Limb (tissue), 2 donors: ENCODE data around the gene C2CD2L.
"Not testable (repeated sequence)": the region's sequence is repeated elsewhere in the genome, so short reads cannot be mapped to it uniquely, and the experiment has no call there.

Experiments used
- DNase-seq, 2 donors: peaks; one replicate each; pipeline ENCODE4 v3.0.0-alpha.2; 2016; ENCODE audit errors: extremely low spot score in 2 of 2

Gene C2CD2L

GRCh38 chr11:119149018-119149785 is 42.1 kb downstream of the C2CD2L start, which contains the start of gene ABCG4:
ABCG4 (plus strand) TSS chr11:119149052; CDS start chr11:119149966, 914 bp downstream.
- peak in 1 of 2 donors; percentile 65 for DNase-seq

- DNase-seq, result no peak
Measured at GRCh38 chr11:119149786-119150275, 42.7 kb downstream of the C2CD2L start.

DNA sequence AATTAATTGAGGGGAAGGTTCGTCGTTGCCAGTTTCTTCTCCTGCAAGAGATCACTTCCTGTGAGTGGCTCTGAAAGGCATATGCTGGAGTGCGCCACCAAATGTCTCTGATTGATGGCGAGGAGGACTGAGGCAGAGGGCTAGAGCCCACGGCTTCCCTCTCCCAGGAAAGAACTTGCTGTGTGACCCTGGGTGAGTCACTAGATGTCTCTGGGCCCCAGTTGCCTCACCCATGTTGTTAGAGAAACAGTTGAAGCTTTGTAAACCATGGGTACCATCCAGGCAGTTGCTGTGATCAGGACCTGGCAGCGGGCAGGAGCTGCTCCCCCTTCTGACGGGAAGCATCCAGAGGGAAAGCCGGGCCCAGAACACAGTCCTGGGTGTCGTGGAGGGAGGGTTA is 44.9 kb downstream of the C2CD2L start:
- no peak for DNase-seq

DNA sequence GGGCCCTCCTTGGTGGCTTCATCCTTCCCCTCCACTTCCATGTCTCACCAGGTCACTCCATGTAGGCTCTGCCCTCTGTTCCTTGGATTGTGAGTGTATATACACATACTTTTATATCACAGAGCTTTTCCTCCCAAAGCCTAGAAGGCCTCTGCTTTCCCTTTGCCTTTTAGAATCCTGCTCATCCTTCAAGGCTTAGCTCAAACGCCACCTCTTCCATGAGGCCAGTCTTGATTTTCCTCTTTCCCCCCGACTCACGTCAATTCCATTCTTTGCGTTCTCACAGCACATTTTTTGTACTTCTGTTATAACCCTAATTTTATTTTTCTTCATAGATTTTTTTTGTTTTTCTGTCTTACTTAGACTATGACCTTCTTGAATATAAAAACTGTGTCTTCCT is 45.5 kb downstream of the C2CD2L start:
- no peak for DNase-seq

DNA sequence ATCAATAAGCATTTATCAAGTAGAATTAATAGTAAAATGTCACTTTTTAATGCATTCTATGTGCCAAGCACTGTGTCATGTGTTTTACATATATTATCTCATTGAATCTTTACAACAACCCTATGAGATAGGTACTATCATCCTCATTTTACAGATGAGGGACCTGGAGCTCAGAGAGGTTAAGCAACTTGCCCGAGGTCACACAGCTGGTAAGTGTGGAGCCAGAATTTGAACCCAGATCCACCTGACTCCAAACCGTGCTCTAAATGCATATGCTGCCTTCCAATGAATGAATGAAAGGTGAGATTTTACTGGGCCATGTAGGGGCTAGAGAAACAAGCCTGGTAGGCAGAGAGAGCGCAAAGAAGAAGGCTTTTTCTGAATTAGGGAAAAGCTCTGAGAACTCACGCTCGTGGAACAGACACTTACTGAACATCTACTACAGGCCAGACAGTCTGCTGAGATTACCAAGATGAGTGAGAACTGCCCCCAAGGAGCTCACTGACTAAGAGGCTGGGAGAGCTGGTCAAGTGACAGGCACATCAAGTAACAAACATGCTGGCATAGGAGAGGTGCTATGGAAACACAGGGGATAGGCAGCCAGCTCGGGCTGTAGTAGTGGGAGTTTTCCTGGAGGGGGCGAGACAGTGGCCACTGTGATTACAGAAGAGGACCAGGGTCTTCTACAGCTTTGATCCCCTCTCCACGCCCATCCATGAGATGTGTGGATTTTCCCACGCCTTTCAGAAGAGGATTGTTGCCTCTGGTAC is 46.1 kb downstream of the C2CD2L start:
- DNase-seq, result no peak

GRCh38 chr11:119154178-119154577 is 47.0 kb downstream of the C2CD2L start:
- no peak for DNase-seq

- DNase-seq, result no peak
Measured at GRCh38 chr11:119155733-119156492, 48.8 kb downstream of the C2CD2L start.

GRCh38 chr11:119156496-119156895 is 49.4 kb downstream of the C2CD2L start:
- DNase-seq, result no peak

GRCh38 chr11:119157063-119157462 is 49.9 kb downstream of the C2CD2L start:
- DNase-seq, result no peak

GRCh38 chr11:119158467-119158866 is 51.3 kb downstream of the C2CD2L start:
- no peak for DNase-seq

DNA sequence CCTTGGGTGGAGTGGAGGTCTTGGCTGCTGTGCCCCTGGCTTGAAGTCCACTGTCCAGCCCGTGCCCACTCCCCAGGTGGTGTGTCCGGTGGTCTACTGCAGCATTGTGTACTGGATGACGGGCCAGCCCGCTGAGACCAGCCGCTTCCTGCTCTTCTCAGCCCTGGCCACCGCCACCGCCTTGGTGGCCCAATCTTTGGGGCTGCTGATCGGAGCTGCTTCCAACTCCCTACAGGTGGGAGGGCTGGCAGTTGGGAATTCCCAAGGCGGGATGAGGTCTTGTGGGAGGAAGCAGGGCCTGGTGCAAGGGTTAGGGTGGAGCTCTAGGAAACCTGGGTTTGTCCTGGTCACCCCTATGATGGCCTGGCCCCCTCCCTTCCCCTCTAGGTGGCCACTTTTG is 53.0 kb downstream of the C2CD2L start:
- no peak for DNase-seq

DNA sequence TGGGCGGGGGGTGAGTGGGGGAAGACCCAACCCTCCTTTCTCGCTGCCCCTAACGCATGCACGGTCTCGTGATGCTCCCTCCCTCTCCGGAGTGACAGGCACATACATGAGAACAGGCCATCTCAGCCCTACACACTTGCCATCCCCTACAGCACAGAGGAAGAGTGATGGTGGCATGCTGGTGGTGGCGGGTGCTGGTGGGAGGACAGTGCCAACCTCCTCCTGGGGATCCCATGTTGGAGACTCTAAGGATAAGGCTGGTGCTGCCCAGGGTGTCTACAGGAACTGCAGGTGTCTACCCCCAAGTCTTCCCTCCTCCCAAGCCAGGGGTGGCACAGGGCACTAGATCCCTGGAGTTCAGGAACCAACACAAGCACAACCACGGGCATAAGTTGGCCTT is 54.7 kb downstream of the C2CD2L start:
- no peak for DNase-seq

DNA sequence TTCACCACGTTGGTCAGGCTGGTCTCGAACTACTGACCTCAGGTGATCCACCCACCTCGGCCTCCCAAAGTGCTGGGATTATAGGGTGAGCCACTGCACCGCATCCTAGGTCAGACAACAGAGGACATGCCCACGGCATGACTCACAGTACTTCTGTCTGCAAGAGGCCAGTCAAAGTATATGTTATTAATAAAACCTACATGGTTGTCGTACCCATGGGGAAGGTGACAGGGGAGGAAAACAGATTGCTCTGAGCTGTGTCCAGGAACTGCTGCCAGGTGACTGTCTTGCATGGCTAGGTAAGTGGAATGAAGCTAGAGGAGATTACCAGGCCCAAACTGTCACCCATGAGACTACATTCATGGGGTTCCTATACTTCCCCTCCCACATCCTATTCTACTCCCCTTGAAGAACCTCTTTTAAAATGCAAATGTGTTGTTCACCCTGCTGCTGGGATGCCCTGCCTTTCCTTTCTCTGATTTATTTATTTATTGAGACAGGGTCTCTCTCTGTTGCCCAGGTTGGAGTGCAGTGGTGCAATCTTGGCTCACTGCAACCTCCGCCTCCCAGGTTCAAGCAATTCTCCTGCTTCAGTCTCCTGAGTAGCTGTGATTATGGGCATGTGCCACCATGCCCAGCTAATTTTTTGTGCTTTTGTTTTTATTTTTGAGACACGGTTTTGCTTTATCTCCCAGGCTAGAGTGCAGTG is 59.4 kb downstream of the C2CD2L start:
- DNase-seq, result no peak

- DNase-seq, result not testable (repeated sequence)
Measured at GRCh38 chr11:119167077-119167458, 59.9 kb downstream of the C2CD2L start.

- DNase-seq, result no peak
Measured at GRCh38 chr11:119167933-119168332, 60.8 kb downstream of the C2CD2L start.
